HG02678 (cell line): ENCODE results near the gene PLEKHA5.
"Not testable (repeated sequence)": the region's sequence is repeated elsewhere in the genome, so short reads cannot be mapped to it uniquely, and the experiment has no call there.

Experiments used
- ATAC-seq: cut with Tn5 transposase; IDR thresholded peaks from one replicate; pipeline ENCODE4 v1.9.1; 2021; ENCODE audit warnings: mild to moderate bottlenecking, moderate library complexity; ENCODE audit not compliant: unreplicated experiment

The PLEKHA5 gene

GRCh38 chr12:19166387-19166786 is 36.9 kb downstream of the PLEKHA5 start:
- no peak for ATAC-seq

GRCh38 chr12:19166956-19167355 is 37.4 kb downstream of the PLEKHA5 start:
- ATAC-seq: no peak

GRCh38 chr12:19167708-19168107 is 38.2 kb downstream of the PLEKHA5 start:
- ATAC-seq: no peak

- no peak for ATAC-seq
Measured at GRCh38 chr12:19168644-19169043, 39.1 kb downstream of the PLEKHA5 start.

- no peak for ATAC-seq
Measured at GRCh38 chr12:19169222-19169621, 39.7 kb downstream of the PLEKHA5 start.

DNA sequence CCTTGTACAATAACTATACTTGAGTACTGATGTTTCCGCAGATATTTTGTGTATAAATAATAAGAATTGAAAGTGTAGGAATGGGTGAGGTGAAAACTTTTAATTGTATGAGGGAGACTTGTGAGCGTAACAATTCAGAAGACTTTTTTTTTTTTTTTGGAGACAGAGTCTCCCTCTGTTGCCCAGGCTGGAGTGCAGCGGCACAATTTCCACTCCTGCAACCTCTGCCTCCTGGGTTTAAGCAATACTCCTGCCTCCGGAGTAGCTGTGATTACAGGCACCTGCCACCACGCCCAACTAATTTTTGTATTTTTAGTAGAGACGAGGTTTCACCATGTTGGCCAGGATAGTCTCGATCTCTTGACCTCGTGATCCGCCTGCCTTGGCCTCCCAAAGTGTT is 40.8 kb downstream of the PLEKHA5 start:
- ATAC-seq: not testable (repeated sequence)

GRCh38 chr12:19171731-19172130 is 42.2 kb downstream of the PLEKHA5 start:
- ATAC-seq: no peak

DNA sequence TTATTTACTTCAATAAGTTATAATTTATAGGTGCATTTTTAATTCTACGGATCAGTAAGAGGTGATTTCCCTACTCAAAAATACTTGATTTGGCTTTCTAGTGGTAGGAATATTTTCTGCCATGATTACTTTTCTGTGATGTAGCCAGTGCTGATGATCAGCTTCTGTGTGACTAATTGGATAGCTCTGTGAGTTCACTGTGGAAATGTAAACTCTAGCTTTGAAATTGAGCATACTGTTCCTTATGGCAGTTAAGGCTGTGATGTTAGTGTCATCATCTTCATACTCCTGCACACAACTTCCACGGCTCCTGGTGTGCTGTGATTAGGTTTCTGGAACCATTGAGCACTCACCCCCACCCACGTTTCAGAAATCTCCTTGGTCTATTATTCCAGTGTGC is 48.2 kb downstream of the PLEKHA5 start:
- no peak for ATAC-seq

- no peak for ATAC-seq
Measured at GRCh38 chr12:19179986-19180385, 50.5 kb downstream of the PLEKHA5 start.

- no peak for ATAC-seq
Measured at GRCh38 chr12:19181666-19182426, 52.3 kb downstream of the PLEKHA5 start.

DNA sequence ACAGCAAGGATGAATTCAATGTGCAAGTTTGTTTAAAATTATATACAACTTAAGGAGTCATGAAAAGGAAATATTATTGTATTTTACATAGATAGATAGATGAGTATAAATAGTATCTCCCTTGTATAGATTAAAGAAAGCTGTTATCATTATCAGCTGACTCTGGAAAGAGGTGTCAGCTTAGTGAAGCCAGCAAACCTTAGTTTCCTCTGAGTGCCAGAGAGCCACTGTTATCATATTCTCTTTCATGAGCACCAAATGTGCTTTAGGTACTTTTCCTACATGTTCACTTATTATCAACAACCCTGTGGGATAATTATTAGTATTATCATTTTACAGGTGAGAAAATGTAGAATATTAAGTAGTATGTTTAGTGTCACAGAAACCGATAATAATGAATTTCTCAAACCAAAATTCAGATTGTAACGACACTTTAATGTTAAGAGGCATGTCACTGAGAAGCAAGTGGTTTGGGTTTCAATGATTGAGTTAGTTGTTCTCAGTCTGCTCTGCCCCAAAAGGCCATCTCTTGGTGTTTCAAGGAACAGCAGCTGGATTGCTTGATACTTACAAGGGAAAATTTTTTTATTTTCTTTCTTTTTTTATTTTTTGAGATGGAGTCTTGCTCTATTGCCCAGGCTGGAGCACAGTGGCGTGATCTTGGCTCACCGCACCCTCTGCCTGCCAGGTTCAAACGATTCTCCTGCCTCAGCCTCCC is 53.7 kb downstream of the PLEKHA5 start:
- ATAC-seq: no peak

- no peak for ATAC-seq
Measured at GRCh38 chr12:19185262-19185929, 55.9 kb downstream of the PLEKHA5 start.

DNA sequence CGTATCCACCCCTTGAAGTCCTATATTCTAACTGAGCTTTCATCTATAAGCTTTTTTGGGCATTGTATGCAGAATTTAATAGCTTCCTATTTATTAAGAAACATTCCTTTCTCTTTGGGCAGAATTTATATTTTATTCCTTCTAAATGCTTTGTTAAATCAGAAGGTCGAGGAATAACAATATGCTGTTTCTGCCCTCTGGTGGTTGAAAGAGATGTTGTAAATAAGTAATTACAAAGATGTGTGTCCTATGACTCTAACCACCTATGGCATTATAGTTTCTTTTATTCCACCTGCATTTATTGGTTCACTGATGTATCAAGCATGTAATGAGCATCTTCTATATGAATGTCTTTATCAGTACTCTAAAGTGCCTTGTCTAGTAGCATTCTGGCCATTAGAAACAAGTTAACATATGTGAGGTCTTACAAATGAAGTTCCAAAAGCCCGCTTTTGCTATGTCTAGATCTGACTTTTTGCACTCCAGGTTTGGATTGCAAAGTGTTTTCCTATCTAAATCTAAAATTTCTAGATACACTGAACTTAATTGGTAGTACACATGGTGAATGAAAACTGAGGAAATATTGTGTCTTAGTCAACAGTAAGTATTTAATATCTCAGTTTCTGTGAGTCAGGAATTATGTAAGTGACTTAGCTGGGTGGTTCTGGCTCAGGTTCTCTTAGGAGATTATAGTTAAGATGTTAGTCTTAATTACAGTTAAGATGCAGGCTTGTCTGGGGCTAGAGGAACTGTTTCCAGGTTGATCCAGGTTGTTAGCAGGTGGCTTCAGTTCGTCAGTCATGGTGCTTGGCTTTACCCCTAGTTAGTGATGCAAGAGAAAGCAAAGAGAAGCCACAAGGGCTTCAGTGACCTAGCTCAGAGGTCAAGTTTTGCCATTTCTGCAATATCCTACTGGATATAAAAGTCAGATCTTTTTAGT is 57.5 kb downstream of the PLEKHA5 start:
- ATAC-seq: no peak

DNA sequence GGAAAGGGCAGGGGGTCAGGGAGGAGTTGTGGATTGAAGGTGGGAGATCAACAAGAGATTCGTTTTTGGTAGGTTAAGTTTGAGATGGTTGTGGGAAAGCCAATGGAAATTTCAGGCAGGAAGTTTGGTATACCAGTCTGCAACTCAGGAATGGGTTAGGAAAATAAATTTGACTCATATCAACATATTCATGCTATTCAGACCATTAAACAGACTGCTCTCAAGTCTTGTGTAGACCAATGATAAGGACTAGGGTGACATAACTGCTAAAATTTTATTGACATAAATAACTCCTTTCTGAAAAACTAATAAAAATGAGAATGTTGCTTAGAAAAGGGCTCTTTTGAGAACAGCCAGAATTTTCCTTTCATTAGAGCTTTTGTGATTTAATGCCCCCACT is 60.0 kb downstream of the PLEKHA5 start:
- ATAC-seq: no peak

DNA sequence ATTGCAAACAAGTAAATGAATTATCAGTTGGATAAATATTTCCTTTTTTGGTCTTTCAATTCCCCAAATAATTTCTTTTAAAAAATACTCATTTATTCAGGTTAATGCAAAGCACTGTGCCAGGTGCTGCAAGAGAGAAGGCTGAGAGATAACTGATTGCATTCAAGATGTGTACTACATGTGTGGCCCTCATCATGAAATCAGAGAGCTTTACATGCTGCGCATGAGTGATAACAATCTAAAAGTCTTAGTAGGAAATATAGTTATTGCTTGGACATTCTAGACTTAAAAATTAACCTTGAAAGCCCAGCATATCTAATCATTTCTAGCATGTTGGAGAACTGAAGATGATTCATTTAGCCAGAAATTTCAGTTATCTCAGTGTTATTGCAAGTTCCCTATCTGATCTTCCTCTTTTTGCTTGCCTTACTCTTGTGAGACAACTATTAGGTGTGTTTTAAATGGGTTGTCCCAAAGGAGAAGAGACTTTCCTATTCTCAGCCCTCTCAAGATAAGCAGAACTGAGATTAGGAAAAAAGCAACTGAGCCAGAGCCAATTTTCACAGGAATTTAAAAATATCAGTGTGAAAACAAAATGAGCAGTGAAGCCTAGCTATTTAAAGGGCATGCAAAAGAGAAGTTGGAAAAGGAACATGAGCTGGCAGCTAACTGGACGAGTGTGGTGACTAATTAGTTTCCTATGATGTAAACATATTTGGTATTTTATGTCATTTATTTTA is 60.9 kb downstream of the PLEKHA5 start:
- no peak for ATAC-seq

- ATAC-seq: no peak
Measured at GRCh38 chr12:19191089-19191488, 61.6 kb downstream of the PLEKHA5 start.

DNA sequence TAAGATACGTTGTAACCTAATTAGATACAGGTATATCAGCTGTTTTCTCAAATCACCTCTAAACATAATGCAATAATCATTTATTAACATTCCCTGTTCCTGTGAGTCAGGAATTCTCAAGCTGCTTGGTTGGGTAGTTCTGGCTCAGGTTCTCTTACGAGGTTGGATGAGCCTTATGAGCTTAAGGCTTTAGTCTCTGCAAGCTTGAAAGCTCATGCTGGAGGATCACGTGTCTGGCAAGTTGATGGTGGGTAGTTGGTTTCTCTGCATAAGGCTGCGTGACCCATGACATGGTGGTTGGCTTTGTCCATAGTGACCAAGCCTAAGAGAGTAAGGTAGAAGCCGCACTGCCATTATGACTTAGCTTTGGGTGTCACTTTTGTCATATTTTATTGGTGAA is 62.0 kb downstream of the PLEKHA5 start:
- ATAC-seq: no peak

DNA sequence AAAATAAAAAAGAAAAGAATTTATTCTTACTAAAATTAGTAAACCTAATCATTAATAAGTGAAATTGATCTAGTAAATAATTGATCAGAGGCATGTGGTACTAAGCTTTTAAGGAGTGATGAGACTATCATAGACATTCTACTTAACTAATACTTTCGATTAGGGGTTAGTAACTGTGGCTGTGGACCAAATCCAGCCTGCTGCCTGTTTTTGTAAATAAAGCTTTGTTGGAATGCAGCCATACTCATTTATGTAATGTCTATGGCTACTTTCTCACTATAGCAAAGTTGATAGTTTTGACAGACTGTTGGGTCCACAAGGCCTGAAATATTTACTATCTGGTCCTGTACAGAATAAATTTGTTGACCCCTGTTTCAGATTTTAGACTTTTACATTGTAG is 63.2 kb downstream of the PLEKHA5 start:
- no peak for ATAC-seq

DNA sequence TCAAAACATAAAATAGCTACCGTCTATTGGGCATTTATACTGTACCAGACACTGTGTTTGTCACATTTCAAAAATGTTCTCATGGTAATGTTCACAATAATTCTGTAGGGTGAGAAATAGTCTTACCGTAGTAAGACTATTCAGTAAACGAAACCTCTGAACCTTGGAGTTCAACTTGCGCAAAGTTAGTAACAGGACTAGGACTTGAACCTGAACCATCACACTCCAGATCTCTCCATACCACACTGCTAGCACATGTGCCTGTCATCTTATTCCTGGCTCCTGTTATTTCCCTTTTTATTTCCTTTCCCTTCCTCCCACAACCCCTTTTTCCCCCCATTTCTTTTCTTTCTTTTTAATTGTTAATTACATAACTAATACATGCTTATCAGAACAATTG is 65.4 kb downstream of the PLEKHA5 start:
- ATAC-seq: no peak

DNA sequence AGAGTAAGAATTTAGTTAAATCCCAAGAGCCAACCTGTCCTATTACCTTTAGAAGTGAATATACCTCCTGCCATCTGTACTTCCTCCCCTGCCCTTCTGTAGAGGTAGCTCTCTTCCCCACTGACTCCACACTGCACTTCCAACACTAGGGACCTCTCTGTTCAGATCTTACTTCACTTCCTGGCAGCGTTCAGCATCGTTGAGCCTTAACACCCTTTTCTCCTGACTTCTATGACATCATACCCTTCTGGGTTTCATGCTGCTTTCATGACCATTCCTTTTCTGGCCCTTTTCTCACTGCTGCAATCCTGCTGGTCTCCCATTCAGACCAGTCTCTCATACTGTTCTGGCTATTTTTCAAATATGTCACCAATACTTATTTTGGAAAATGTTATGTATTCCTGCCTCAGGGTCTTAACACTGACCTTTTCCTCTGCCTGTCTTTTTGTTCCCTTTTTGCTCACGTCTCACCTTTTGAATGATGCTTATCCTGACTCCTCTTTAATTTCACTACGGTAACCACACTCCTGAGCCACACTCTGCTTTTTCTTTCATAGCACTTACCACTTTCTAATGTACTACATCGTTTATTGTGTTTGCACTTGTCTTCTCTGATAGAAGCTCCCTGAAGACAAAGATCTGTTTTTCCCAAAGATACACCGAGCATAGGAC is 67.6 kb downstream of the PLEKHA5 start:
- ATAC-seq: no peak
